GM06990 (cell line): ENCODE results near the gene ZNF135.

Source experiments
- DNase-seq: peaks from one replicate; pipeline ENCODE4 v3.0.0-alpha.2; 2011; ENCODE audit not compliant: insufficient read length; ENCODE audit errors: extremely low read depth
- H3K27me3 ChIP-seq: replicated peaks from 2 replicates; pipeline ENCODE4 v1.6.0; 2011; ENCODE audit warnings: low read length; ENCODE audit not compliant: control insufficient read depth, insufficient read depth
- H3K36me3 ChIP-seq: 2 replicates; pipeline ENCODE4 v1.5.1; 2011; ENCODE audit warnings: low read length; ENCODE audit not compliant: control insufficient read depth, insufficient read depth
- H3K4me3 ChIP-seq: replicated peaks from 2 replicates; pipeline ENCODE4 v1.5.1; 2011; ENCODE audit warnings: low read depth, mild to moderate bottlenecking, control low read depth, low read length
- CTCF ChIP-seq: IDR thresholded peaks from 2 replicates; pipeline ENCODE4 v1.5.1; 2011; ENCODE audit warnings: low read length, control low read depth, mild to moderate bottlenecking, inconsistent platforms; ENCODE audit not compliant: insufficient read depth, poor library complexity, severe bottlenecking

Gene ZNF135

GRCh38 chr19:58044391-58044790 is 14.7 kb upstream of the ZNF135 start:
- no peak for TF ChIP-seq CTCF
- H3K27me3 ChIP-seq = no peaks in the 10 kb centered on the region
- H3K4me3 ChIP-seq = no peak overlapping the region
- H3K36me3 ChIP-seq = no peaks in the 10 kb centered on the region
- DNase-seq = no peak

- no peak for DNase-seq
- H3K36me3 ChIP-seq = no peaks in the 10 kb centered on the region
- H3K4me3 ChIP-seq = no peak overlapping the region
- no peaks in the 10 kb centered on the region for H3K27me3 ChIP-seq
- TF ChIP-seq CTCF = no peak
Measured at GRCh38 chr19:58044886-58045285, 14.2 kb upstream of the ZNF135 start.

GRCh38 chr19:58045411-58046050 is 13.6 kb upstream of the ZNF135 start:
- H3K36me3 ChIP-seq = no peaks in the 10 kb centered on the region
- no peak for DNase-seq
- TF ChIP-seq CTCF = no peak
- H3K27me3 ChIP-seq = no peaks in the 10 kb centered on the region
- no peak overlapping the region for H3K4me3 ChIP-seq

GRCh38 chr19:58046856-58047255 is 12.2 kb upstream of the ZNF135 start:
- TF ChIP-seq CTCF = no peak
- Histone ChIP-seq H3K4me3 (no peak overlapping the region), H3K27me3 (no peaks in the 10 kb centered on the region), H3K36me3 (no peaks in the 10 kb centered on the region)
- no peak for DNase-seq

- no peaks in the 10 kb centered on the region for H3K27me3 ChIP-seq
- no peak for DNase-seq
- no peak for TF ChIP-seq CTCF
Measured at GRCh38 chr19:58047672-58048071, 11.4 kb upstream of the ZNF135 start.

GRCh38 chr19:58052256-58052655 is 6.8 kb upstream of the ZNF135 start:
- DNase-seq = no peak
- no peaks in the 10 kb centered on the region for H3K36me3 ChIP-seq
- no peak overlapping the region for H3K4me3 ChIP-seq
- no peak for TF ChIP-seq CTCF
- no peaks in the 10 kb centered on the region for H3K27me3 ChIP-seq

More at GRCh38 chr19:58047672-58048071, 11.4 kb upstream of the ZNF135 start:
- no peak overlapping the region for H3K4me3 ChIP-seq
- no peaks in the 10 kb centered on the region for H3K36me3 ChIP-seq
